ENCODE results near the gene AOC1. TPM values are rescaled to one million over a fixed set of nuclear protein-coding genes. Genes with fewer than 3 reads are reported as not detected.
"Not testable (repeated sequence)": the region's sequence is repeated elsewhere in the genome, so short reads cannot be mapped to it uniquely, and the experiment has no call there.

AOC1 gene
- total and polyA plus RNA-seq, 10 of the 15 experiments (the other 5 are each of a cell fraction or from before 2014, with no cell fraction given), result 0.07 TPM; not detected in 9

GRCh38 chr7:150807616-150808438, 44.5 kb upstream of the AOC1 start:
- BruUV-seq (replicated peaks); H3K4me2 ChIP-seq (ENCODE audit: control insufficient read depth, insufficient read depth); H3K9me3 ChIP-seq (replicated peaks; ENCODE audit: control insufficient read depth, insufficient read depth, low read length); DNase-seq (ENCODE audit: low read depth, low spot score); H3K9ac ChIP-seq (ENCODE audit: control insufficient read depth, insufficient read depth, low read length); H3K27ac ChIP-seq (ENCODE audit: control insufficient read depth, insufficient read depth); FAIRE-seq; in situ Hi-C loops (cut with MboI); ATAC-seq; H4K20me1 ChIP-seq (ENCODE audit: control insufficient read depth, insufficient read depth); H3K79me2 ChIP-seq (ENCODE audit: control insufficient read depth, insufficient read depth, low read length); POLR2A ChIA-PET; H3K4me1 ChIP-seq (ENCODE audit: control insufficient read depth, insufficient read depth, low read length); H3K4me3 ChIP-seq; H3K27me3 ChIP-seq (replicated peaks in 1 of 2; ENCODE audit: control insufficient read depth in 2 of 2, insufficient read depth in 2 of 2, low read length in 1 of 2); intact Hi-C loops (cut with micrococcal nuclease; ENCODE audit: unreplicated experiment); RAD21 ChIA-PET (ENCODE audit: unreplicated experiment); H2AFZ ChIP-seq (ENCODE audit: control insufficient read depth, low read depth, low read length); H3K36me3 ChIP-seq (ENCODE audit: control insufficient read depth in 2 of 2, insufficient read depth in 2 of 2, low read length in 1 of 2): not testable (repeated sequence)
- CTCF ChIA-PET, result interaction anchor here (0.8 to 1.8 kb wide), 4 partner anchors 20 to 80 kb away, joined by 3 to 9 read pairs (median 4); no protein-coding TSS in a partner anchor
- WGBS (ENCODE audit: insufficient coverage, insufficient replicate concordance, low lambda C conversion rate, missing lambda C conversion rate), result 27% methylated on average over 12 of the region's 13 CpGs
- SMC1A ChIA-PET (ENCODE audit: uncharacterized antibody, unreplicated experiment), result interaction anchor here (0.8 to 1.1 kb wide), 2 partner anchors 20 to 27 kb away, joined by 3 read pairs; no protein-coding TSS in a partner anchor

DNA sequence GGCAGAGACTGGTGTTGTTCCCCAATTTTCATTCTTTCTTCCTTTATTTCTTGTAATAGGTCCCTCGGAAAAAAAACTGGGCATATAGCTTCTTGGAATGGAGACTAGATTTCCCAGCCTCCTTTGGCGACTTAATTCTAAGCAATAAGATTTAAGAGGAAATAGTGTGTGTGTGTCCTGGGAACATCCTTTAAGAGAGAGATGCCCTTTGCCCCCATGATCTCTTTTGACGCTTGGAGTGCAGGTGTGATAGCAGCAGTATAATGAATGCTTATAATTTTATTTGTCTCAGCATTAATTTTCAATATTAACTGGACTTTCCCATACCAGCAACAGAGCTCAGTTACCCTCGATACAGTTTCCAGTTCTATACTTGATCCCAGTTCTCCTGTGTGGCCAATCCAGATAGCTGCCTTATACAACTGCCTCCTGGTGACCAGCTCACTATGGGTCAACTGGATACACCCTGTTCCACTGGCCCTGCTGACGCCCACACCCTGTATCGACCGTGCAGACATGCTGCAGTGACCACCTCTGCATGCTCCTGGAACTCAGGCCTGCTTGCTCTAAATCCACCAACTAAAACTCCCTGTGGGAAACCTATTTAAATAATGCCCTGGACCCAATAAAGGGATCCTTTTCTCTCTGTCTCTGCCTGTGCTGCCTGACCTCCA, 37.9 kb upstream of the AOC1 start:
- TF ChIP-seq MAX (IDR thresholded peaks at IDR 0.05; ENCODE audit: low read depth, low read length) (no peak), SUZ12 (IDR thresholded peaks at IDR 0.05; ENCODE audit: unreplicated experiment) (no peak), MTA3 (IDR thresholded peaks at IDR 0.05; ENCODE audit: borderline replicate concordance, low read length) (no peak), CBX3 (IDR thresholded peaks at IDR 0.05; ENCODE audit: borderline replicate concordance, low read depth) (no peak), KLF5 (IDR thresholded peaks at IDR 0.05; ENCODE audit: partially characterized antibody) (no peak), ZSCAN29 (IDR thresholded peaks at IDR 0.05) (no peak)
- TF ChIP-seq, protein P1, sequence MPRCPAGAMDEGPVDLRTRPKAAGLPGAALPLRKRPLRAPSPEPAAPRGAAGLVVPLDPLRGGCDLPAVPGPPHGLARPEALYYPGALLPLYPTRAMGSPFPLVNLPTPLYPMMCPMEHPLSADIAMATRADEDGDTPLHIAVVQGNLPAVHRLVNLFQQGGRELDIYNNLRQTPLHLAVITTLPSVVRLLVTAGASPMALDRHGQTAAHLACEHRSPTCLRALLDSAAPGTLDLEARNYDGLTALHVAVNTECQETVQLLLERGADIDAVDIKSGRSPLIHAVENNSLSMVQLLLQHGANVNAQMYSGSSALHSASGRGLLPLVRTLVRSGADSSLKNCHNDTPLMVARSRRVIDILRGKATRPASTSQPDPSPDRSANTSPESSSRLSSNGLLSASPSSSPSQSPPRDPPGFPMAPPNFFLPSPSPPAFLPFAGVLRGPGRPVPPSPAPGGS (IDR thresholded peaks at IDR 0.05; ENCODE audit: borderline replicate concordance, insufficient read depth, low read depth, low read length, poor library complexity, severe bottlenecking), result no peak
- Histone ChIP-seq H4K20me1 (ENCODE audit: control insufficient read depth, insufficient read depth) (no peaks in the 10 kb centered on the region), H3K27me3 (replicated peaks in 1 of 2; ENCODE audit: control insufficient read depth in 2 of 2, insufficient read depth in 2 of 2, low read length in 1 of 2) (no peaks in the 10 kb centered on the region; a peak in 1 of 4 replicates), H3K9me3 (replicated peaks; ENCODE audit: control insufficient read depth, insufficient read depth, low read length) (no peaks in the 10 kb centered on the region; the same call in 2 of the 3 replicates), H3K36me3 (ENCODE audit: control insufficient read depth in 2 of 2, insufficient read depth in 2 of 2, low read length in 1 of 2) (no peaks in the 10 kb centered on the region), H3K4me3 (no peak overlapping the region), H3K79me2 (ENCODE audit: control insufficient read depth, insufficient read depth, low read length) (no peaks in the 10 kb centered on the region), H3K9ac (ENCODE audit: control insufficient read depth, insufficient read depth, low read length) (no peak overlapping the region), H2AFZ (ENCODE audit: control insufficient read depth, low read depth, low read length) (no peak overlapping the region), H3K4me2 (ENCODE audit: control insufficient read depth, insufficient read depth) (no peak overlapping the region), H3K27ac (ENCODE audit: control insufficient read depth, insufficient read depth) (no peak overlapping the region), H3K4me1 (ENCODE audit: control insufficient read depth, insufficient read depth, low read length) (no peaks in the 10 kb centered on the region)
- CTCF ChIA-PET, result interaction anchor here (0.6 to 1.3 kb wide), 2 partner anchors 27 to 37 kb away, joined by 3 read pairs; no protein-coding TSS in a partner anchor
- no TSS peak for BruUV-seq (replicated peaks)
- POLR2A ChIA-PET, result no interaction called here
- in situ Hi-C loops (cut with MboI), result no loop called here
- DNase-seq (ENCODE audit: low read depth, low spot score) (no peak), ATAC-seq (no peak), FAIRE-seq (no peak)
- WGBS (ENCODE audit: insufficient coverage, insufficient replicate concordance, low lambda C conversion rate, missing lambda C conversion rate), result 42% methylated on average over 7 of the region's 7 CpGs
- SMC1A ChIA-PET (ENCODE audit: uncharacterized antibody, unreplicated experiment), result interaction anchor here (1.1 to 1.3 kb wide), 2 partner anchors 9 to 47 kb away, joined by 3 read pairs; no protein-coding TSS in a partner anchor
- intact Hi-C loops (cut with micrococcal nuclease; ENCODE audit: unreplicated experiment), result no loop called here
- RAD21 ChIA-PET (ENCODE audit: unreplicated experiment), result no interaction called here

Measured in GM12878 (cell line).